T-helper 1 cell treated with Interleukin-12 subunit alpha and Interleukin-12 subunit beta and Interleukin-4 antibody, amounts not matched to agents 30 μg/mL and 1 μg/mL, for 36 hours (primary cell): ENCODE measurements around the gene CECR2.
"Not testable (repeated sequence)": the region's sequence is repeated elsewhere in the genome, so short reads cannot be mapped to it uniquely, and the experiment has no call there.

Source experiments
- H3K27ac Mint-ChIP-seq: one replicate; pipeline ENCODE4 v1.8.0; 2021; ENCODE audit warnings: mild to moderate bottlenecking, mixed read lengths
- H3K27me3 Mint-ChIP-seq: one replicate; pipeline ENCODE4 v1.8.0; 2021; ENCODE audit warnings: low read depth, mixed read lengths
- H3K36me3 Mint-ChIP-seq: one replicate; pipeline ENCODE4 v1.8.0; 2021; ENCODE audit warnings: low read depth, mixed read lengths
- H3K4me1 Mint-ChIP-seq: one replicate; pipeline ENCODE4 v1.8.0; 2021; ENCODE audit warnings: low read depth, mixed read lengths
- H3K4me3 Mint-ChIP-seq: one replicate; pipeline ENCODE4 v1.8.0; 2021; ENCODE audit warnings: mild to moderate bottlenecking, moderate library complexity, mixed read lengths
- H3K9me3 Mint-ChIP-seq: one replicate; pipeline ENCODE4 v1.8.0; 2021; ENCODE audit warnings: mixed read lengths

CECR2 gene

GRCh38 chr22:17514084-17514483, 144.8 kb downstream of the CECR2 start:
- Mint-ChIP-seq H3K36me3 (no peaks in the 10 kb centered on the region), H3K4me1 (no peaks in the 10 kb centered on the region), H3K4me3 (no peak overlapping the region), H3K27ac (no peak overlapping the region), H3K27me3 (peaks cover 17% of the 10 kb centered on the region), H3K9me3 (no peaks in the 10 kb centered on the region)

GRCh38 chr22:17518406-17518805, 149.1 kb downstream of the CECR2 start:
- H3K36me3 Mint-ChIP-seq = no peaks in the 10 kb centered on the region
- H3K4me1 Mint-ChIP-seq = no peaks in the 10 kb centered on the region
- no peak overlapping the region for H3K27ac Mint-ChIP-seq
- H3K9me3 Mint-ChIP-seq = no peaks in the 10 kb centered on the region
- no peak overlapping the region for H3K4me3 Mint-ChIP-seq
- peaks cover 7% of the 10 kb centered on the region for H3K27me3 Mint-ChIP-seq

GRCh38 chr22:17521971-17522370, 152.7 kb downstream of the CECR2 start:
- not testable (repeated sequence) for H3K27me3 Mint-ChIP-seq, H3K9me3 Mint-ChIP-seq, H3K27ac Mint-ChIP-seq, H3K36me3 Mint-ChIP-seq, H3K4me3 Mint-ChIP-seq, H3K4me1 Mint-ChIP-seq

GRCh38 chr22:17523925-17524324, 154.7 kb downstream of the CECR2 start:
- Mint-ChIP-seq H3K4me3 (no peak overlapping the region), H3K36me3 (no peaks in the 10 kb centered on the region), H3K4me1 (peaks cover 4% of the 10 kb centered on the region), H3K27me3 (peaks cover 21% of the 10 kb centered on the region), H3K27ac (no peak overlapping the region), H3K9me3 (no peaks in the 10 kb centered on the region)

GRCh38 chr22:17536269-17536668, 167.0 kb downstream of the CECR2 start:
- Mint-ChIP-seq H3K36me3 (no peaks in the 10 kb centered on the region), H3K27me3 (no peaks in the 10 kb centered on the region), H3K9me3 (no peaks in the 10 kb centered on the region), H3K4me1 (no peaks in the 10 kb centered on the region), H3K27ac (no peak overlapping the region), H3K4me3 (no peak overlapping the region)

GRCh38 chr22:17537155-17537554, 167.9 kb downstream of the CECR2 start:
- Mint-ChIP-seq H3K4me1 (no peaks in the 10 kb centered on the region), H3K4me3 (no peak overlapping the region)

GRCh38 chr22:17540481-17540880, 171.2 kb downstream of the CECR2 start:
- H3K27ac Mint-ChIP-seq = no peak overlapping the region
- H3K4me3 Mint-ChIP-seq = no peak overlapping the region
- H3K4me1 Mint-ChIP-seq = no peaks in the 10 kb centered on the region
- H3K36me3 Mint-ChIP-seq = no peaks in the 10 kb centered on the region
- H3K27me3 Mint-ChIP-seq = no peaks in the 10 kb centered on the region
- H3K9me3 Mint-ChIP-seq = no peaks in the 10 kb centered on the region

More at GRCh38 chr22:17537155-17537554, 167.9 kb downstream of the CECR2 start:
- H3K9me3 Mint-ChIP-seq = no peaks in the 10 kb centered on the region
- H3K27me3 Mint-ChIP-seq = no peaks in the 10 kb centered on the region
- H3K27ac Mint-ChIP-seq = no peak overlapping the region
- H3K36me3 Mint-ChIP-seq = no peaks in the 10 kb centered on the region

- H3K9me3 Mint-ChIP-seq = no peaks in the 10 kb centered on the region
- no peaks in the 10 kb centered on the region for H3K36me3 Mint-ChIP-seq
- no peak overlapping the region for H3K4me3 Mint-ChIP-seq
- no peaks in the 10 kb centered on the region for H3K27me3 Mint-ChIP-seq
- no peak overlapping the region for H3K27ac Mint-ChIP-seq
- H3K4me1 Mint-ChIP-seq = no peaks in the 10 kb centered on the region
Measured at GRCh38 chr22:17541476-17541875, 172.2 kb downstream of the CECR2 start.

GRCh38 chr22:17542452-17542851, 173.2 kb downstream of the CECR2 start:
- Mint-ChIP-seq H3K36me3 (no peaks in the 10 kb centered on the region), H3K9me3 (no peaks in the 10 kb centered on the region), H3K27me3 (no peaks in the 10 kb centered on the region), H3K4me3 (no peak overlapping the region), H3K27ac (no peak overlapping the region), H3K4me1 (no peaks in the 10 kb centered on the region)

GRCh38 chr22:17548010-17548755, 178.9 kb downstream of the CECR2 start:
- no peaks in the 10 kb centered on the region for H3K4me1 Mint-ChIP-seq
- H3K36me3 Mint-ChIP-seq = no peaks in the 10 kb centered on the region
- H3K9me3 Mint-ChIP-seq = no peaks in the 10 kb centered on the region
- H3K4me3 Mint-ChIP-seq = no peak overlapping the region
- no peak overlapping the region for H3K27ac Mint-ChIP-seq
- H3K27me3 Mint-ChIP-seq = no peaks in the 10 kb centered on the region

- Mint-ChIP-seq H3K36me3 (no peaks in the 10 kb centered on the region), H3K4me1 (no peaks in the 10 kb centered on the region), H3K27ac (no peak overlapping the region), H3K9me3 (no peaks in the 10 kb centered on the region), H3K27me3 (no peaks in the 10 kb centered on the region), H3K4me3 (no peak overlapping the region)
Measured at GRCh38 chr22:17548756-17549035, 179.4 kb downstream of the CECR2 start.

GRCh38 chr22:17549183-17549582, 179.9 kb downstream of the CECR2 start:
- H3K9me3 Mint-ChIP-seq = no peaks in the 10 kb centered on the region
- H3K36me3 Mint-ChIP-seq = no peaks in the 10 kb centered on the region
- no peaks in the 10 kb centered on the region for H3K27me3 Mint-ChIP-seq
- no peak overlapping the region for H3K4me3 Mint-ChIP-seq
- H3K27ac Mint-ChIP-seq = no peak overlapping the region
- H3K4me1 Mint-ChIP-seq = no peaks in the 10 kb centered on the region

GRCh38 chr22:17549655-17550054, 180.4 kb downstream of the CECR2 start:
- Mint-ChIP-seq H3K4me3 (no peak overlapping the region), H3K36me3 (no peaks in the 10 kb centered on the region), H3K27me3 (no peaks in the 10 kb centered on the region), H3K9me3 (no peaks in the 10 kb centered on the region), H3K4me1 (no peaks in the 10 kb centered on the region), H3K27ac (no peak overlapping the region)

GRCh38 chr22:17552737-17553136, 183.5 kb downstream of the CECR2 start:
- H3K27me3 Mint-ChIP-seq = no peaks in the 10 kb centered on the region
- H3K27ac Mint-ChIP-seq = no peak overlapping the region
- H3K4me3 Mint-ChIP-seq = no peak overlapping the region
- H3K4me1 Mint-ChIP-seq = no peaks in the 10 kb centered on the region
- H3K9me3 Mint-ChIP-seq = no peaks in the 10 kb centered on the region
- H3K36me3 Mint-ChIP-seq = no peaks in the 10 kb centered on the region

GRCh38 chr22:17554814-17555213, 185.6 kb downstream of the CECR2 start:
- no peak overlapping the region for H3K4me3 Mint-ChIP-seq
- no peaks in the 10 kb centered on the region for H3K36me3 Mint-ChIP-seq
- H3K9me3 Mint-ChIP-seq = no peaks in the 10 kb centered on the region
- H3K27me3 Mint-ChIP-seq = no peaks in the 10 kb centered on the region
- no peak overlapping the region for H3K27ac Mint-ChIP-seq
- H3K4me1 Mint-ChIP-seq = no peaks in the 10 kb centered on the region

- no peak overlapping the region for H3K27ac Mint-ChIP-seq
- no peaks in the 10 kb centered on the region for H3K36me3 Mint-ChIP-seq
- H3K9me3 Mint-ChIP-seq = no peaks in the 10 kb centered on the region
- H3K4me3 Mint-ChIP-seq = no peak overlapping the region
- H3K4me1 Mint-ChIP-seq = no peaks in the 10 kb centered on the region
- no peaks in the 10 kb centered on the region for H3K27me3 Mint-ChIP-seq
Measured at GRCh38 chr22:17559188-17559587, 189.9 kb downstream of the CECR2 start.
